Heart right ventricle (tissue), 16 donors: ENCODE measurements around the gene ASAP2. TPM values are rescaled to one million over a fixed set of nuclear protein-coding genes. Genes with fewer than 3 reads are reported as not detected.
A peak's percentile ranks its signal among the peaks of the same experiment; 100 is the strongest.

Source experiments
- ATAC-seq, 8 donors: fragments of 200-7000 bp; cut with Tn5 transposase; one replicate each; pipeline ENCODE4 v1.9.1; 2020; ENCODE audit warnings: mild to moderate bottlenecking in 8 of 8, moderate library complexity in 8 of 8, moderate number of reproducible peaks in 1 of 8
- DNase-seq, 2 donors: peaks; one replicate each; pipeline ENCODE4 v3.0.0-alpha.2; 2020
- H3K27ac ChIP-seq, 10 donors: fragments of 200-600 bp; sonication (generic) in 2 of 10; one replicate each; pipeline versions ENCODE4 v1.5.0 to v1.8.0; 2020 to 2022; ENCODE audit warnings: mild to moderate bottlenecking in 3 of 10
- H3K27me3 ChIP-seq, 7 donors: fragments of 200-600 bp; one replicate each; pipeline ENCODE4 v1.8.0; 2021 to 2022; ENCODE audit warnings: mild to moderate bottlenecking in 2 of 7
- H3K36me3 ChIP-seq, 9 donors: fragments of 200-600 bp; sonication (generic) in 1 of 9; one replicate each; pipeline versions ENCODE4 v1.5.0 to v1.8.0; 2020 to 2022; ENCODE audit warnings: mild to moderate bottlenecking in 2 of 9
- H3K4me1 ChIP-seq, 9 donors: fragments of 200-600 bp; sonication (generic) in 1 of 9; one replicate each; pipeline versions ENCODE4 v1.5.0 to v1.8.0; 2020 to 2022; ENCODE audit warnings: mild to moderate bottlenecking in 4 of 9
- H3K4me3 ChIP-seq, 10 donors: fragments of 200-600 bp; sonication (generic) in 2 of 10; one replicate each; pipeline versions ENCODE4 v1.5.0 to v1.8.0; 2020 to 2022; ENCODE audit warnings: mild to moderate bottlenecking in 7 of 10, moderate library complexity in 2 of 10
- H3K9me3 ChIP-seq, 11 donors: fragments of 200-600 bp in 10 of 11; sonication (generic) in 2 of 11; one replicate each; pipeline versions ENCODE4 v1.5.0 to v1.8.0; 2013 to 2022; ENCODE audit warnings: mild to moderate bottlenecking in 2 of 11, control low read depth in 1 of 11, moderate library complexity in 1 of 11
- WGBS, 2 donors: extraction: QIAGEN DNeasy Blood & Tissue Kit; methylation state at CpG; one replicate each; pipeline ENCODE4 v1.1.7; 2013; ENCODE audit warnings: inconsistent platforms in 1 of 2; 5-methylcytosine and 5-hydroxymethylcytosine counted together
- intact Hi-C, 10 donors: fragments of 100-400 bp; cut with DNase I; formaldehyde crosslinking; loops; one replicate each; pipeline versions ENCODE4 v1.11.1 to v1.14.2; 2022
- polyA plus RNA-seq, 2 donors: library from polyadenylated mRNA; stranded (reverse); fragments of 200-250 nt; gene quantifications; one replicate each; pipeline ENCODE4 v1.2.3, GENCODE V29; 2013
- total RNA-seq, 10 donors: library from RNA; stranded (reverse); fragmentation: NEBNext Ultra II Directional in 3 of 10; extraction: Animal tissue kit (Norgen Biotek cat#: 25700) in 3 of 10; gene quantifications; one replicate each; pipeline versions ENCODE4 v1.2.1 to v1.2.4, GENCODE V29; 2021 to 2023
- TF ChIP-seq, protein P1 (sequence below), 9 donors: fragments of 200-600 bp; sonication (generic) in 2 of 9; IDR thresholded peaks; one replicate each; pipeline versions ENCODE4 v1.5.0 to v1.8.0; 2021 to 2022; ENCODE audit warnings: antibody characterized with exemption in 9 of 9, mild to moderate bottlenecking in 5 of 9, moderate library complexity in 1 of 9
- donor health status: Arrhythmogenic right ventricular cardiomyopathy.
- donor health status: ischemic (EF 13 %, LVEDD 7.1; RV severe dilation, severe dysfunction).
- donor health status: healthy with polysubstance abuse.
- donor health status: DM: no; HTN: yes; CAD: no.
- donor health status: DM: no; HTN: no; CAD: no.
- donor health status: ischemic (EF 25% LVEDD 6.9; RV normal size, moderate dysfunction).
- donor health status: ischemic (EF 25% LVEDD 5.7; RV mildly dilated, moderate dysfunction).
- donor health status: healthy.
- donor health status: DM: yes; HTN: yes; CAD: no.
- donor health status: Ischemic cardiomyopathy.
- donor health status: ischemic (EF 35%, LVEDD 5.7; RV mildly dilated, moderate dysfunction).
- donor health status: nonischemic (EF 11% LVEDD 7.7; RV severe dilation, severe dysfunction).
- donor health status: DM: yes; HTN: yes; CAD: no.
- donor health status: PGD.
- donor health status: ischemic (EF 29% LVEDD 5.4; RV normal size, mild dysfunction).
- donor health status: nonischemic (EF 23%, LVEDD 6.1; RV moderate dilation, normal function).

The ASAP2 gene
- total and polyA plus RNA-seq, 12 donors: 5.4 to 17.3 (median 11.8) TPM

DNA sequence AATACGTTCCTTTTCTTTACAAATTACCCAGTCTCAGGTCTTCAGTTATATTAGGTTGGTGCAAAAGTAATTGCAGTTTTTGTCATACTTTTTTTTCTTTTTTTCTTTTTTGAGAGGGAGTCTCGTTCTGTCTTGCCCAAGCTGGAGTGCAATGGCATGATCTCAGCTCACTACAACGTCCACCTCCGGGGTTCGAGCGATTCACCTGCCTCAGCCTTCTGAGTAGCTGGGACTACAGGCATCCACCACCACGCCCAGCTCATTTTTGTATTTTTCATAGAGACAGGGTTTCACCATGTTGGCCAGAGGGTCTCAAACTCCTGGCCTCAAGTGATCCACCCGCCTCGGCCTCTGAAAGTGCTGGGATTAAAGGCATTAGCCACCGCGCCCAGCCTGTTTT lies 43.8 kb upstream of the ASAP2 start:
- Histone ChIP-seq H3K27me3 (no peaks in the 10 kb centered on the region), H3K27ac (no peak overlapping the region), H3K4me3 (no peak overlapping the region), H3K36me3 (no peaks in the 10 kb centered on the region), H3K9me3 (no peaks in the 10 kb centered on the region), H3K4me1 (peaks cover 0 to 28% (median 14%) of the 10 kb centered on the region in 9 donors)
- ATAC-seq (no peak), DNase-seq (no peak)
- intact Hi-C loops: no loop called here
- WGBS, 2 donors: 91 to 94% methylated on average over 11 of the region's 11 CpGs
- TF ChIP-seq, protein P1, sequence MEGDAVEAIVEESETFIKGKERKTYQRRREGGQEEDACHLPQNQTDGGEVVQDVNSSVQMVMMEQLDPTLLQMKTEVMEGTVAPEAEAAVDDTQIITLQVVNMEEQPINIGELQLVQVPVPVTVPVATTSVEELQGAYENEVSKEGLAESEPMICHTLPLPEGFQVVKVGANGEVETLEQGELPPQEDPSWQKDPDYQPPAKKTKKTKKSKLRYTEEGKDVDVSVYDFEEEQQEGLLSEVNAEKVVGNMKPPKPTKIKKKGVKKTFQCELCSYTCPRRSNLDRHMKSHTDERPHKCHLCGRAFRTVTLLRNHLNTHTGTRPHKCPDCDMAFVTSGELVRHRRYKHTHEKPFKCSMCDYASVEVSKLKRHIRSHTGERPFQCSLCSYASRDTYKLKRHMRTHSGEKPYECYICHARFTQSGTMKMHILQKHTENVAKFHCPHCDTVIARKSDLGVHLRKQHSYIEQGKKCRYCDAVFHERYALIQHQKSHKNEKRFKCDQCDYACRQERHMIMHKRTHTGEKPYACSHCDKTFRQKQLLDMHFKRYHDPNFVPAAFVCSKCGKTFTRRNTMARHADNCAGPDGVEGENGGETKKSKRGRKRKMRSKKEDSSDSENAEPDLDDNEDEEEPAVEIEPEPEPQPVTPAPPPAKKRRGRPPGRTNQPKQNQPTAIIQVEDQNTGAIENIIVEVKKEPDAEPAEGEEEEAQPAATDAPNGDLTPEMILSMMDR (IDR thresholded peaks at IDR 0.05): no peak

DNA sequence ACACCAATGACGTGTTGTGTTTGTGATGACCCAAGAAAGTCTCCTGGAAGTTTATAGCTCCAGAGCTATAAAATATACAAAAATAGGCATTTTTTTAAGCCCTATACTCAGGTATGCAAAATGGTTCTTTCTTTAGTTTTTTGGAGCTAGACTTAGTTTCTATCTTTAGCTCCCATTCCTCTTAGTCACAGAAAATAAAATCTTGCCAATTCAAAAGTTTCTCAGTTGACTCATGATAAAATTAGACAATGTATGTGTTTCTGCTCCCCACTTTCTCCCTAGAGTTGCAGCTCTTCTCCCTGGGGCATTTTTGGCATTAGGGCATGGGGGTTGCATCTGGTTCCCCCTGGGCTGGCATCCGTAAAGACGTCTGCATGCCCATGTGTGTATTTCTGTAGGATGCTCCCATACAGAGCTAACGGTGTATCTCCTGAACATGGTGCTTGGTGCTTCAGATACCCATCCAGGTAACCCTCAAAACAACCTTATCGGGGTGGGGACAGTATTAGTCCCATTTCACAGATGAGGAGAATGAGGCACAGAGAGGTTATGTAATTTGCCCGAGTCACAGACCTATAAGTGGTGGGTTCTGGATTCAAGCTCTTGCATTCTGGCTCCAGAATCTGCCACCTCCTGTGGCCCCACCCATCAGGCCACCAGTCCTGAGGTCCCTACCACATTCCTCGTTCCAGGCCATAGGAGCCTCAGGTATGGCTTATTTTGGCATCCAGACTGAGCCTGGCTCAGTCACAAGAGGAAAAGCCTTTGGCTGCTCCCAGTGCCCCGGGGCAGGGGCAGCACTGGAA lies 43.1 kb upstream of the ASAP2 start:
- intact Hi-C loops: no loop called here
- WGBS, 2 donors: 87% methylated on average over 8 of the region's 8 CpGs

DNA sequence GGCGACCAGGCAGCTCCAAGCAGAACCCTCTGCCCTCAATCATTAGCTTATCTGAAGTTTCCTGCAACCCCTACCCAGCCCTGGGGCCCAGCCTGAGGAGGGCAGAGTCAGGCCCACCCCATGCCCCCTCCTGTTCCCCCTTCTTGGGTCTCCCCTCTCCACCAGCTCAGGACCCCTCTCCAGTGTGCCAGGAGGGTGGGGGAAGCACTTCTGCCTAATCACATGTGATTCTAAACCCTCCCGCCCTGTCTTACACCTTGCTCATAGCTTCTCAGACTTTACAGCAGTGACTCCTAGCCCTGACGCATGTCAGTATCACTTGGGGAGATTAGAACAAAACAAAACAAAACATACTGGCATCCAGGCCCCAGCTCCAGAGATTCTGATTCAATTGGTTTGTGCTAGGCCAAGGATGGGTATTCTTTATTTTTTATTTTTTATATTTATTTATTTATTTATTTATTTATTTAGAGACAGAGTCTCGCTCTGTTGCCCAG lies 42.5 kb upstream of the ASAP2 start:
- peak overlapping the region in 1 of 10 donors; percentile 16 for H3K27ac ChIP-seq
- WGBS, 2 donors: 91 to 94% methylated on average over 4 of the region's 4 CpGs
- DNase-seq: no peak
- H3K4me1 ChIP-seq: peaks cover 0 to 40% (median 14%) of the 10 kb centered on the region in 9 donors
- no peak for ATAC-seq
- no peaks in the 10 kb centered on the region for H3K27me3 ChIP-seq
- no peaks in the 10 kb centered on the region for H3K9me3 ChIP-seq
- no peak overlapping the region for H3K4me3 ChIP-seq
- no peaks in the 10 kb centered on the region for H3K36me3 ChIP-seq
- intact Hi-C loops: no loop called here
- TF ChIP-seq, protein P1 (IDR thresholded peaks at IDR 0.05): no peak

More for the DNA sequence above, 43.1 kb upstream of the ASAP2 start:
- DNase-seq (no peak), ATAC-seq (no peak)
- TF ChIP-seq, protein P1 (IDR thresholded peaks at IDR 0.05): no peak
- Histone ChIP-seq H3K9me3 (no peaks in the 10 kb centered on the region), H3K36me3 (no peaks in the 10 kb centered on the region), H3K27ac (peak overlapping the region in 1 of 10 donors; percentile 16), H3K4me3 (no peak overlapping the region), H3K4me1 (peaks cover 0 to 33% (median 14%) of the 10 kb centered on the region in 9 donors), H3K27me3 (no peaks in the 10 kb centered on the region)

DNA sequence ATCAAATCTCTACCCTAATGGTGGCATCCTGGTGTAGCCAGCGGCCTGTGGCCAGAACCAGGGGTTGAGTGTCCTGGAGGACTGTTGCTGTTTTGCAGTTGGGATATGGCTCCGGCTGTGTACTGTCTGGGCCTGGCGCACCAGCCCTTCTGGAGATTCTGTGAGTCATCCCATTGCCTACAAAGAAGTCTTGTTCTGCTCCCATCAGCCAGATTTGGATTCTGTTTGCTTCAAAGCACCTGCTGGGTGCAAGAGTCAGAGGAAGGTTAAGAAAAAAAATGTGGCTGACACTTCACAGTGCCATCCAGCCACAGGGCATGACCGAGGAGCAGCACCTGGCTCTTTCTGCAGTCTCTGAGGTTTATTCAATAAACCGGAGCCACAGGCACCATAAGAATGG lies 41.0 kb upstream of the ASAP2 start:
- peaks cover 0 to 53% (median 14%) of the 10 kb centered on the region in 9 donors for H3K4me1 ChIP-seq
- peak overlapping the region in 7 of 10 donors; percentile 41 to 79 (median 55) for H3K27ac ChIP-seq
- no peaks in the 10 kb centered on the region for H3K27me3 ChIP-seq
- no peaks in the 10 kb centered on the region for H3K9me3 ChIP-seq
- no peak for DNase-seq
- no peaks in the 10 kb centered on the region for H3K36me3 ChIP-seq
- TF ChIP-seq, protein P1 (IDR thresholded peaks at IDR 0.05): no peak
- H3K4me3 ChIP-seq: no peak overlapping the region
- WGBS, 2 donors: 94 to 96% methylated on average over 5 of the region's 5 CpGs
- peak in 7 of 8 donors; percentile 60 to 79 (median 72) for ATAC-seq
- intact Hi-C loops: no loop called here
